ENCODE data around the gene MYMK.

The MYMK gene

GRCh38 chr9:133533857-133534256, 9.1 kb upstream of the MYMK start:
- Mint-ChIP-seq H3K9me3 (no peaks in the 10 kb centered on the region), H3K4me3 (no peak overlapping the region), H3K27me3 (peaks cover 20% of the 10 kb centered on the region), H3K4me1 (ENCODE audit: low read depth) (peaks cover 12% of the 10 kb centered on the region), H3K36me3 (ENCODE audit: low read depth) (no peaks in the 10 kb centered on the region), H3K27ac (no peak overlapping the region)
- no peak for DNase-seq

GRCh38 chr9:133532937-133533668, 8.3 kb upstream of the MYMK start:
- Mint-ChIP-seq H3K27ac (no peak overlapping the region), H3K36me3 (ENCODE audit: low read depth) (no peaks in the 10 kb centered on the region), H3K27me3 (peaks cover 20% of the 10 kb centered on the region), H3K9me3 (no peaks in the 10 kb centered on the region), H3K4me1 (ENCODE audit: low read depth) (peaks cover 12% of the 10 kb centered on the region), H3K4me3 (no peak overlapping the region)
- peak; percentile 76 for DNase-seq

- Mint-ChIP-seq H3K36me3 (ENCODE audit: low read depth) (no peaks in the 10 kb centered on the region), H3K4me3 (no peak overlapping the region), H3K27me3 (peaks cover 21% of the 10 kb centered on the region), H3K4me1 (ENCODE audit: low read depth) (peaks cover 15% of the 10 kb centered on the region), H3K9me3 (no peaks in the 10 kb centered on the region), H3K27ac (no peak overlapping the region)
- DNase-seq = no peak
These were observed 6.5 kb upstream of the MYMK start for GRCh38 chr9:133531293-133531692.

- H3K4me3 Mint-ChIP-seq = no peak overlapping the region
- no peak overlapping the region for H3K27ac Mint-ChIP-seq
- no peak for DNase-seq
- H3K36me3 Mint-ChIP-seq (ENCODE audit: low read depth) = no peaks in the 10 kb centered on the region
- no peaks in the 10 kb centered on the region for H3K9me3 Mint-ChIP-seq
- H3K27me3 Mint-ChIP-seq = peaks cover 13% of the 10 kb centered on the region
- peaks cover 15% of the 10 kb centered on the region for H3K4me1 Mint-ChIP-seq (ENCODE audit: low read depth)
These were observed 5.1 kb upstream of the MYMK start for GRCh38 chr9:133529874-133530273.

- no peak overlapping the region for H3K4me3 Mint-ChIP-seq
- H3K27ac Mint-ChIP-seq = no peak overlapping the region
- peaks cover 13% of the 10 kb centered on the region for H3K27me3 Mint-ChIP-seq
- peaks cover 15% of the 10 kb centered on the region for H3K4me1 Mint-ChIP-seq (ENCODE audit: low read depth)
- DNase-seq = no peak
- no peaks in the 10 kb centered on the region for H3K9me3 Mint-ChIP-seq
- no peaks in the 10 kb centered on the region for H3K36me3 Mint-ChIP-seq (ENCODE audit: low read depth)
These were observed 4.7 kb upstream of the MYMK start for GRCh38 chr9:133529457-133529856.

- Mint-ChIP-seq H3K36me3 (ENCODE audit: low read depth) (no peaks in the 10 kb centered on the region), H3K27me3 (peaks cover 13% of the 10 kb centered on the region), H3K9me3 (no peaks in the 10 kb centered on the region), H3K27ac (no peak overlapping the region), H3K4me3 (no peak overlapping the region), H3K4me1 (ENCODE audit: low read depth) (peaks cover 13% of the 10 kb centered on the region)
- DNase-seq = no peak
These were observed 4.1 kb upstream of the MYMK start for GRCh38 chr9:133528876-133529241.

- Mint-ChIP-seq H3K4me3 (no peak overlapping the region), H3K27ac (no peak overlapping the region), H3K27me3 (peaks cover 9% of the 10 kb centered on the region), H3K9me3 (no peaks in the 10 kb centered on the region), H3K36me3 (ENCODE audit: low read depth) (no peaks in the 10 kb centered on the region), H3K4me1 (ENCODE audit: low read depth) (peaks cover 10% of the 10 kb centered on the region)
- DNase-seq = no peak
These were observed 3.5 kb upstream of the MYMK start for GRCh38 chr9:133528001-133528875.

GRCh38 chr9:133527444-133527920, 2.7 kb upstream of the MYMK start:
- H3K27ac Mint-ChIP-seq = no peak overlapping the region
- DNase-seq = no peak
- H3K9me3 Mint-ChIP-seq = no peaks in the 10 kb centered on the region
- H3K36me3 Mint-ChIP-seq (ENCODE audit: low read depth) = no peaks in the 10 kb centered on the region
- no peak overlapping the region for H3K4me3 Mint-ChIP-seq
- H3K27me3 Mint-ChIP-seq = peaks cover 2% of the 10 kb centered on the region
- peaks cover 4% of the 10 kb centered on the region for H3K4me1 Mint-ChIP-seq (ENCODE audit: low read depth)

- no peak for DNase-seq
- Mint-ChIP-seq H3K27ac (no peak overlapping the region), H3K36me3 (ENCODE audit: low read depth) (no peaks in the 10 kb centered on the region), H3K9me3 (no peaks in the 10 kb centered on the region), H3K4me3 (no peak overlapping the region), H3K27me3 (peaks cover 2% of the 10 kb centered on the region), H3K4me1 (ENCODE audit: low read depth) (peaks cover 4% of the 10 kb centered on the region)
These were observed 2.1 kb upstream of the MYMK start for GRCh38 chr9:133526721-133527321.

GRCh38 chr9:133525677-133526076, 918 bp upstream of the MYMK start:
- Mint-ChIP-seq H3K9me3 (no peaks in the 10 kb centered on the region), H3K4me1 (ENCODE audit: low read depth) (peaks cover 4% of the 10 kb centered on the region), H3K27ac (no peak overlapping the region), H3K4me3 (no peak overlapping the region), H3K27me3 (peaks cover 2% of the 10 kb centered on the region), H3K36me3 (ENCODE audit: low read depth) (no peaks in the 10 kb centered on the region)
- DNase-seq = no peak

- no peak overlapping the region for H3K27ac Mint-ChIP-seq
- peaks cover 2% of the 10 kb centered on the region for H3K27me3 Mint-ChIP-seq
- peaks cover 4% of the 10 kb centered on the region for H3K4me1 Mint-ChIP-seq (ENCODE audit: low read depth)
- no peaks in the 10 kb centered on the region for H3K9me3 Mint-ChIP-seq
- no peaks in the 10 kb centered on the region for H3K36me3 Mint-ChIP-seq (ENCODE audit: low read depth)
- no peak overlapping the region for H3K4me3 Mint-ChIP-seq
- no peak for DNase-seq
These were observed 613 bp downstream of the MYMK start for GRCh38 chr9:133524146-133524545.

- no peaks in the 10 kb centered on the region for H3K9me3 Mint-ChIP-seq
- H3K27ac Mint-ChIP-seq = no peak overlapping the region
- no peaks in the 10 kb centered on the region for H3K36me3 Mint-ChIP-seq (ENCODE audit: low read depth)
- H3K27me3 Mint-ChIP-seq = peaks cover under 1% of the 10 kb centered on the region
- no peak overlapping the region for H3K4me3 Mint-ChIP-seq
- DNase-seq = no peak
- H3K4me1 Mint-ChIP-seq (ENCODE audit: low read depth) = peaks cover 4% of the 10 kb centered on the region
These were observed 1.7 kb downstream of the MYMK start for GRCh38 chr9:133523106-133523505.

- H3K9me3 Mint-ChIP-seq = no peaks in the 10 kb centered on the region
These were observed 2.5 kb downstream of the MYMK start for GRCh38 chr9:133522073-133522910.

More at GRCh38 chr9:133522073-133522910, 2.5 kb downstream of the MYMK start:
- Mint-ChIP-seq H3K27ac (no peak overlapping the region), H3K27me3 (no peaks in the 10 kb centered on the region), H3K4me1 (ENCODE audit: low read depth) (peaks cover 4% of the 10 kb centered on the region), H3K4me3 (no peak overlapping the region), H3K36me3 (ENCODE audit: low read depth) (no peaks in the 10 kb centered on the region)
- no peak for DNase-seq
